Measurements from ENCODE around the gene SBSN.

The SBSN gene

GRCh38 chr19:35524181-35524837 is 3.8 kb downstream of the SBSN start:
- H3K9me3 ChIP-seq (ENCODE audit: insufficient read depth, low read depth, low read length) = no peaks in the 10 kb centered on the region
- H3K4me1 ChIP-seq (ENCODE audit: insufficient read depth, low read length) = peaks cover 22% of the 10 kb centered on the region
- peaks cover 14% of the 10 kb centered on the region for H3K27me3 ChIP-seq (ENCODE audit: insufficient read depth, low read length)
- no peaks in the 10 kb centered on the region for H3K36me3 ChIP-seq (ENCODE audit: insufficient read depth, low read length)
- H3K4me3 ChIP-seq (ENCODE audit: low read length) = peak overlapping the region; percentile 37
- 15% methylated on average over 11 of the region's 11 CpGs for WGBS
- H3K9ac ChIP-seq (ENCODE audit: low read depth, low read length) = no peak overlapping the region
- no peak overlapping the region for H3K27ac ChIP-seq (ENCODE audit: low read depth, low read length)

- no peaks in the 10 kb centered on the region for H3K9me3 ChIP-seq (ENCODE audit: insufficient read depth, low read depth, low read length)
- H3K27me3 ChIP-seq (ENCODE audit: insufficient read depth, low read length) = peaks cover 14% of the 10 kb centered on the region
- no peaks in the 10 kb centered on the region for H3K36me3 ChIP-seq (ENCODE audit: insufficient read depth, low read length)
- WGBS = 83% methylated on average over 12 of the region's 12 CpGs
- peaks cover 22% of the 10 kb centered on the region for H3K4me1 ChIP-seq (ENCODE audit: insufficient read depth, low read length)
- H3K4me3 ChIP-seq (ENCODE audit: low read length) = no peak overlapping the region
- H3K9ac ChIP-seq (ENCODE audit: low read depth, low read length) = no peak overlapping the region
- no peak overlapping the region for H3K27ac ChIP-seq (ENCODE audit: low read depth, low read length)
Measured at GRCh38 chr19:35522745-35523327, 5.3 kb downstream of the SBSN start.

GRCh38 chr19:35521124-35521743 is 6.9 kb downstream of the SBSN start:
- Histone ChIP-seq H3K9ac (ENCODE audit: low read depth, low read length) (no peak overlapping the region), H3K27ac (ENCODE audit: low read depth, low read length) (no peak overlapping the region)
- WGBS = 63% methylated on average over 16 of the region's 16 CpGs

GRCh38 chr19:35519291-35519690 is 8.8 kb downstream of the SBSN start:
- peaks cover 17% of the 10 kb centered on the region for H3K4me1 ChIP-seq (ENCODE audit: insufficient read depth, low read length)
- H3K9ac ChIP-seq (ENCODE audit: low read depth, low read length) = no peak overlapping the region
- H3K27me3 ChIP-seq (ENCODE audit: insufficient read depth, low read length) = no peaks in the 10 kb centered on the region
- H3K4me3 ChIP-seq (ENCODE audit: low read length) = no peak overlapping the region
- H3K36me3 ChIP-seq (ENCODE audit: insufficient read depth, low read length) = no peaks in the 10 kb centered on the region
- H3K27ac ChIP-seq (ENCODE audit: low read depth, low read length) = no peak overlapping the region
- 80% methylated on average over 7 of the region's 7 CpGs for WGBS
- H3K9me3 ChIP-seq (ENCODE audit: insufficient read depth, low read depth, low read length) = no peaks in the 10 kb centered on the region

More at GRCh38 chr19:35521124-35521743, 6.9 kb downstream of the SBSN start:
- H3K27me3 ChIP-seq (ENCODE audit: insufficient read depth, low read length) = peaks cover 14% of the 10 kb centered on the region
- H3K4me1 ChIP-seq (ENCODE audit: insufficient read depth, low read length) = peaks cover 22% of the 10 kb centered on the region
- no peaks in the 10 kb centered on the region for H3K9me3 ChIP-seq (ENCODE audit: insufficient read depth, low read depth, low read length)
- H3K36me3 ChIP-seq (ENCODE audit: insufficient read depth, low read length) = no peaks in the 10 kb centered on the region
- H3K4me3 ChIP-seq (ENCODE audit: low read length) = no peak overlapping the region

- Histone ChIP-seq H3K9me3 (ENCODE audit: insufficient read depth, low read depth, low read length) (no peaks in the 10 kb centered on the region), H3K27ac (ENCODE audit: low read depth, low read length) (no peak overlapping the region), H3K4me1 (ENCODE audit: insufficient read depth, low read length) (peaks cover 13% of the 10 kb centered on the region), H3K9ac (ENCODE audit: low read depth, low read length) (no peak overlapping the region), H3K27me3 (ENCODE audit: insufficient read depth, low read length) (no peaks in the 10 kb centered on the region; the same call in 1 of the 2 replicates), H3K4me3 (ENCODE audit: low read length) (no peak overlapping the region), H3K36me3 (ENCODE audit: insufficient read depth, low read length) (no peaks in the 10 kb centered on the region)
- 85% methylated on average over 5 of the region's 6 CpGs for WGBS
Measured at GRCh38 chr19:35518313-35518712, 9.8 kb downstream of the SBSN start.

- H3K27me3 ChIP-seq (ENCODE audit: insufficient read depth, low read length) = no peaks in the 10 kb centered on the region; the same call in 1 of the 2 replicates
- H3K9me3 ChIP-seq (ENCODE audit: insufficient read depth, low read depth, low read length) = no peaks in the 10 kb centered on the region
- no peak overlapping the region for H3K4me3 ChIP-seq (ENCODE audit: low read length)
- H3K36me3 ChIP-seq (ENCODE audit: insufficient read depth, low read length) = no peaks in the 10 kb centered on the region
- peaks cover 15% of the 10 kb centered on the region for H3K4me1 ChIP-seq (ENCODE audit: insufficient read depth, low read length)
- 77% methylated on average over 2 of the region's 2 CpGs for WGBS
- H3K27ac ChIP-seq (ENCODE audit: low read depth, low read length) = no peak overlapping the region
- no peak overlapping the region for H3K9ac ChIP-seq (ENCODE audit: low read depth, low read length)
Measured at GRCh38 chr19:35517342-35517741, 10.8 kb downstream of the SBSN start.

GRCh38 chr19:35516310-35516709 is 11.8 kb downstream of the SBSN start:
- Histone ChIP-seq H3K9ac (ENCODE audit: low read depth, low read length) (no peak overlapping the region), H3K4me1 (ENCODE audit: insufficient read depth, low read length) (peaks cover 12% of the 10 kb centered on the region), H3K27me3 (ENCODE audit: insufficient read depth, low read length) (no peaks in the 10 kb centered on the region; the same call in 1 of the 2 replicates), H3K4me3 (ENCODE audit: low read length) (no peak overlapping the region), H3K9me3 (ENCODE audit: insufficient read depth, low read depth, low read length) (no peaks in the 10 kb centered on the region), H3K27ac (ENCODE audit: low read depth, low read length) (no peak overlapping the region), H3K36me3 (ENCODE audit: insufficient read depth, low read length) (no peaks in the 10 kb centered on the region)
- WGBS = 91% methylated on average over 3 of the region's 3 CpGs

- WGBS = 38% methylated on average over 20 of the region's 20 CpGs
- Histone ChIP-seq H3K27ac (ENCODE audit: low read depth, low read length) (no peak overlapping the region), H3K36me3 (ENCODE audit: insufficient read depth, low read length) (no peaks in the 10 kb centered on the region), H3K4me1 (ENCODE audit: insufficient read depth, low read length) (peaks cover 9% of the 10 kb centered on the region), H3K27me3 (ENCODE audit: insufficient read depth, low read length) (peaks cover 8% of the 10 kb centered on the region), H3K4me3 (ENCODE audit: low read length) (peak overlapping the region; percentile 45), H3K9me3 (ENCODE audit: insufficient read depth, low read depth, low read length) (no peaks in the 10 kb centered on the region), H3K9ac (ENCODE audit: low read depth, low read length) (no peak overlapping the region)
Measured at GRCh38 chr19:35514282-35514809, 13.8 kb downstream of the SBSN start.

- Histone ChIP-seq H3K9ac (ENCODE audit: low read depth, low read length) (no peak within 1 kb of the TSS), H3K36me3 (ENCODE audit: insufficient read depth, low read length) (no peaks in the 10 kb centered on the region), H3K4me3 (ENCODE audit: low read length) (peak within 1 kb of the TSS; percentile 45)
Measured at GRCh38 chr19:35513628-35514281, 14.4 kb downstream of the SBSN start, which contains the start of gene DMKN. Gene DMKN, minus strand, starts transcription at chr19:35513649. Its CDS starts 174 bp downstream, at chr19:35513475.

GRCh38 chr19:35512831-35513627 is 15.1 kb downstream of the SBSN start:
- no peak overlapping the region for H3K9ac ChIP-seq (ENCODE audit: low read depth, low read length)
- peaks cover 3% of the 10 kb centered on the region for H3K36me3 ChIP-seq (ENCODE audit: insufficient read depth, low read length)
- peaks cover 17% of the 10 kb centered on the region for H3K4me1 ChIP-seq (ENCODE audit: insufficient read depth, low read length)
- no peak overlapping the region for H3K27ac ChIP-seq (ENCODE audit: low read depth, low read length)
- 85% methylated on average over 15 of the region's 15 CpGs for WGBS
- H3K9me3 ChIP-seq (ENCODE audit: insufficient read depth, low read depth, low read length) = no peaks in the 10 kb centered on the region
- peaks cover 8% of the 10 kb centered on the region for H3K27me3 ChIP-seq (ENCODE audit: insufficient read depth, low read length)
- H3K4me3 ChIP-seq (ENCODE audit: low read length) = no peak overlapping the region

More at GRCh38 chr19:35513628-35514281, 14.4 kb downstream of the SBSN start, which contains the start of gene DMKN:
- H3K4me1 ChIP-seq (ENCODE audit: insufficient read depth, low read length) = peaks cover 10% of the 10 kb centered on the region
- H3K27ac ChIP-seq (ENCODE audit: low read depth, low read length) = no peak within 1 kb of the TSS
- H3K27me3 ChIP-seq (ENCODE audit: insufficient read depth, low read length) = peaks cover 8% of the 10 kb centered on the region
- H3K9me3 ChIP-seq (ENCODE audit: insufficient read depth, low read depth, low read length) = no peaks in the 10 kb centered on the region
- whole genome bisulfite sequencing = 26% methylated on average over 15 of the region's 15 CpGs
